ENCODE data around the gene TAB2. TPM values are rescaled to one million over a fixed set of nuclear protein-coding genes. Genes with fewer than 3 reads are reported as not detected.

Gene TAB2
- total and polyA plus RNA-seq, 7 donors, result 35.9 to 86.0 (median 56.5) TPM

DNA sequence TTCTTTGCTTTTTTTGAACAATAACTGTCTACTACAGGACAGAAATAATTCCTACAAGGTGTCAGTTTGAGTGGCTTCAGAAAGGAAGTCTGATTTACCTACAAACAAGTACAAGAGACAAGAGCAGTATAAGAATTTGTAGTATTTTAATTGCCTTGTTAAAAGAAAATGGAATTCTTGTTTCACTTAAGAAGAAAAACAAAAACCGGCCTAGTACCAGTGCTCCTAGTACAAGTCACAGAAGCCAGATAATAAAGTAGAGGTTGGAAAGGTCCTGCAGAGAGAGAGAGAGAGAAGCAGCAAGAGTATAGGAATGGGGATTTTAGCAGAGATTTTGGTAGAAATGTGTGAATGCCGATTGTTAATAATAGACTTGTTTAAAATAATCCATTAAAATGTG lies 6.4 kb downstream of the TAB2 start:
- Histone ChIP-seq H3K36me3 (ENCODE audit: insufficient read depth in 1 of 2, low read depth in 1 of 2) (no peaks in the 10 kb centered on the region), H3K4me1 (peaks cover 66% of the 10 kb centered on the region), H3K27ac (no peak overlapping the region), H3K4me3 (no peak overlapping the region), H3K9me3 (no peaks in the 10 kb centered on the region), H3K27me3 (ENCODE audit: insufficient read depth in 3 of 3, low read length in 2 of 3) (no peaks in the 10 kb centered on the region)
- WGBS, 3 donors, result 41 to 54% (median 46%) methylated on average over 2 of the region's 2 CpGs
- TF ChIP-seq, protein P1, sequence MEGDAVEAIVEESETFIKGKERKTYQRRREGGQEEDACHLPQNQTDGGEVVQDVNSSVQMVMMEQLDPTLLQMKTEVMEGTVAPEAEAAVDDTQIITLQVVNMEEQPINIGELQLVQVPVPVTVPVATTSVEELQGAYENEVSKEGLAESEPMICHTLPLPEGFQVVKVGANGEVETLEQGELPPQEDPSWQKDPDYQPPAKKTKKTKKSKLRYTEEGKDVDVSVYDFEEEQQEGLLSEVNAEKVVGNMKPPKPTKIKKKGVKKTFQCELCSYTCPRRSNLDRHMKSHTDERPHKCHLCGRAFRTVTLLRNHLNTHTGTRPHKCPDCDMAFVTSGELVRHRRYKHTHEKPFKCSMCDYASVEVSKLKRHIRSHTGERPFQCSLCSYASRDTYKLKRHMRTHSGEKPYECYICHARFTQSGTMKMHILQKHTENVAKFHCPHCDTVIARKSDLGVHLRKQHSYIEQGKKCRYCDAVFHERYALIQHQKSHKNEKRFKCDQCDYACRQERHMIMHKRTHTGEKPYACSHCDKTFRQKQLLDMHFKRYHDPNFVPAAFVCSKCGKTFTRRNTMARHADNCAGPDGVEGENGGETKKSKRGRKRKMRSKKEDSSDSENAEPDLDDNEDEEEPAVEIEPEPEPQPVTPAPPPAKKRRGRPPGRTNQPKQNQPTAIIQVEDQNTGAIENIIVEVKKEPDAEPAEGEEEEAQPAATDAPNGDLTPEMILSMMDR (IDR thresholded peaks at IDR 0.05), result no peak
- ATAC-seq, result no peak
- intact Hi-C loops (cut with DNase I), result loop anchor here in 1 of 2 donors (5.0 kb wide), 1 partner anchor 83 kb away; no protein-coding TSS in a partner anchor
- DNase-seq, result no peak

DNA sequence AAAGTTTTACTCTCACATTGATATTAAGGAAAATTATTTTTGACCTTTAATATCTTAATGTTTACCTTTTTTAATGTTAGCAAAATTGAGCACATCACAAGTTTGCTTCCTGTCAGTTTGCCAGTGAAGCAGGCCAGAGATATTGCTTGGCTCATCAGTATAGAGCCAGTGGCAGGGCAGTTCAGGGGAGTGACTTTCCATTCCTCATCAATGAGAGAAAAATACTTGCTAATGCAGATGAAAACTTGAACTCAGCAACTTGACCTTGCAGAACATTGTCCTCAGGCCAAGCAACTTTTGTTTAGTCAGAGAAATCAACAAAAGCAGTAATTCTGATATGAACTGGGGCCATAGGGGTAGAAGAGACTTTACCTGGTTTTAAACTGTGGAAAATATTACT lies 6.9 kb downstream of the TAB2 start:
- H3K4me3 ChIP-seq, result no peak overlapping the region
- ATAC-seq (no peak), DNase-seq (no peak)
- H3K36me3 ChIP-seq (ENCODE audit: insufficient read depth in 1 of 2, low read depth in 1 of 2), result no peaks in the 10 kb centered on the region
- intact Hi-C loops (cut with DNase I), result loop anchor here in 1 of 2 donors (5.0 kb wide), 1 partner anchor 83 kb away; no protein-coding TSS in a partner anchor
- H3K4me1 ChIP-seq, result peaks cover 66% of the 10 kb centered on the region
- no peaks in the 10 kb centered on the region for H3K27me3 ChIP-seq (ENCODE audit: insufficient read depth in 3 of 3, low read length in 2 of 3)
- TF ChIP-seq, protein P1 (IDR thresholded peaks at IDR 0.05), result no peak
- no peak overlapping the region for H3K27ac ChIP-seq
- H3K9me3 ChIP-seq, result no peaks in the 10 kb centered on the region

DNA sequence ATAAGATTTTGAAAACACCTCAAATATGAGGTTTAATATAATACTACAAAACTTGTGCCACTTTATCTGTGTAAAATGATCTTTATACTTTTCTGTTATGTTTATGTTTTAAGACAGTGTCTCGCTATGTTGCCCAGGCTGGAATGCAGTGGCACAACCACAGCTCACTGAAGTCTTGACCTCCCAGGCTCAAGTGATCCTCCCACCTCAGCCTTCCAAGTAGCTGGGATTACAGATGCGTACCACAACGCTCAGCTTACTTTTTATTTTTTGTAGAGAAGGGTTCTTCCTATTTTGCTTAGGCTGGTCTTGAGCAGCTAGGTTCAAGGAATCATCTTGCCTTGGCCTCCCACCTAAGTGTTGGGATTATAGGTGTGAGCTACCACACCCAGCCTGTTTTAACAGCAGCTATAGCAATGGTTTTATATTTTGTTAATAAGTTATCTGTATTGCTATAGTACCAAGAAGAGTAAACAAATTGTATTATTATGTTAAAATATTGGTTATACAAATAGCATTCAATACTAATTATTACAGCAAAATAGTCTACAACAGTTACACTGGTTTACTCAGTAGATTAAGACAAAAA lies 8.2 kb downstream of the TAB2 start:
- TF ChIP-seq, protein P1 (IDR thresholded peaks at IDR 0.05), result no peak
- peaks cover 68% of the 10 kb centered on the region for H3K4me1 ChIP-seq
- H3K27ac ChIP-seq, result no peak overlapping the region
- no peak for ATAC-seq
- no peaks in the 10 kb centered on the region for H3K9me3 ChIP-seq
- no peaks in the 10 kb centered on the region for H3K36me3 ChIP-seq (ENCODE audit: insufficient read depth in 1 of 2, low read depth in 1 of 2)
- DNase-seq, result no peak
- no peak overlapping the region for H3K4me3 ChIP-seq
- intact Hi-C loops (cut with DNase I), result no loop called here
- WGBS, 3 donors, result 80 to 92% (median 87%) methylated on average over 3 of the region's 3 CpGs
- H3K27me3 ChIP-seq (ENCODE audit: insufficient read depth in 3 of 3, low read length in 2 of 3), result no peaks in the 10 kb centered on the region

DNA sequence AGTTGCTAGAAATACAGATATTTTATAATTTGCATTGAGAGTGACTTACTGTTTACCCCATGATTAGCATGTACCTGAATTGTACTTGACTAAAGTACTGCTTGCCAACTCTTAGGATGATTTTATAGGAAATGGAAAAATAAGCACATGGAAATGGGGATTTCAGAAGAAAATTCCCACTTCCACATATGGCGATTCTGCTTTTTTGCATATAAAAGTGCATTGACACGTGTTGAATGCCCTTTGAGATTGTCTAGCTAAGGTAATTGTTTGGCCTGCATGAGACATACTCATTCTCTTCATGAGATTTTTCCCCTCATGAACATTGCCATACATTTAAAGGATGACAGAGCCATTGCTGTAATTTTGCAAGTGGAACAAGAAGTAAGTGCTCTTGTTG lies 10.1 kb downstream of the TAB2 start:
- DNase-seq (no peak), ATAC-seq (no peak)
- WGBS, 3 donors, result 84 to 91% (median 88%) methylated on average over 2 of the region's 2 CpGs
- Histone ChIP-seq H3K27ac (no peak overlapping the region), H3K27me3 (ENCODE audit: insufficient read depth in 3 of 3, low read length in 2 of 3) (no peaks in the 10 kb centered on the region), H3K9me3 (no peaks in the 10 kb centered on the region), H3K4me1 (peaks cover 71% of the 10 kb centered on the region), H3K36me3 (ENCODE audit: insufficient read depth in 1 of 2, low read depth in 1 of 2) (no peaks in the 10 kb centered on the region), H3K4me3 (no peak overlapping the region)
- TF ChIP-seq, protein P1 (IDR thresholded peaks at IDR 0.05), result no peak
- intact Hi-C loops (cut with DNase I), result no loop called here

DNA sequence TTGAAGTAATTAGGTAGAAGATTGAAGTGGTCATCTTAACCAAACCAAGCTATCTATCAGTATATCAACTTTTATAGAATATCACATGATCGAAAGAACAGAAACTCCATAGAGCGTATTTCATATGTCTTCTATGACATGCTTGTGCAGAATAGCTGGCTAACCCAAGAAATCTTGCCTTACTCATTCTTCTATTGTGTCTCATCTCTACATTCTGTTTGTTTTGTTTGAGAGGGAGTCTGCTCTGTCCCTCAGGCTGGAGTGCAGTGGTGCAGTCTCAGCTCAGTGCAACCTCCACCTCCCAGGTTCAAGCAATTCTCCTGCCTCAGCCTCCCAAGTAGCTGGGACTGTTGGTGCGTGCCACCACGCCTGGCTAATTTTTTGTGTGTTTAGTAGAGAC lies 10.6 kb downstream of the TAB2 start:
- 97 to 99% (median 98%) methylated on average over 4 of the region's 4 CpGs for WGBS, 3 donors
- TF ChIP-seq, protein P1 (IDR thresholded peaks at IDR 0.05), result no peak
- no peak for DNase-seq
- Histone ChIP-seq H3K4me3 (no peak overlapping the region), H3K36me3 (ENCODE audit: insufficient read depth in 1 of 2, low read depth in 1 of 2) (no peaks in the 10 kb centered on the region), H3K9me3 (no peaks in the 10 kb centered on the region), H3K4me1 (peaks cover 71% of the 10 kb centered on the region), H3K27me3 (ENCODE audit: insufficient read depth in 3 of 3, low read length in 2 of 3) (no peaks in the 10 kb centered on the region), H3K27ac (no peak overlapping the region)
- intact Hi-C loops (cut with DNase I), result no loop called here
- ATAC-seq, result no peak
